Measurements from ENCODE around the gene RPUSD4.

RPUSD4 gene

DNA sequence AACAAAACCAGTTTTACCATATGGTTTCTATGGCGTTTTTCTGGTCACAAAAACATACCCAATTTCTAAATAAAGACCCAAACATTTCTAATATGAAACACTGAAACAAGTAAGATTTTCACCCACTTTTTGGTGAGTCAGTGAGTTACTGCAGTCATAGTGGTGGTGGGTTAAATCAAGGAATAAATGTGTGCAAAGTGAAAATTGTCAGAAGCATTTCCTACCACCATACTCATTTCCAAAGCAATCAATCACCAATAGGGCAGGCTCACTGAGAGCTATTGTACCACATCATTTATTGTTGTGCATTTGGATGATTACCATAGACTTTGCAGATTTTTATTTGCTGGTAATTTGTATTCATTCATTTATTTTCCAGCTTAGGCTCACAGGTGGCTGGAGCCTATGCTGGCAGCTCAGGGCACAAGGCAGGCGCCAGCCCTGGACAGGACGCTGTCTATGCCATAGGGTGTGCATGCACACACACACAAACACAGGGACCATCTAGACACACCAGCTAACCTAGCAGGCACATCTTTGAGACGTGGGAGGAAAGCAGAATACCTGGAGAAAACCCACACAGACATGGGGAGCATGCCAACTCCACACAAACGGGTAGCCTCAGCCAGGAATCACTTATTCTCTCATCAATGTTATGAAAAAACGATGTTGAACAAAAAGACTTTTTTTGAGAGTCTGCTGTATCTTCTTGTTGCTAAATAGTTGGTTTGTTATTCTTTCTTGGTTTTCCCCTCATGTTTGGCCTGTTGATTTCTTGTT lies 5.3 kb upstream of the RPUSD4 start:
- Histone ChIP-seq H3K36me3 (ENCODE audit: control insufficient read depth, low read length) (no peaks in the 10 kb centered on the region), H3K4me3 (ENCODE audit: low read length) (no peak overlapping the region), H4K20me1 (ENCODE audit: control insufficient read depth, insufficient read depth, low read depth, low read length) (0 out of 2 replicates have a peak, but pooled peaks cover 3% of the 10 kb centered on the region), H3K27ac (ENCODE audit: low read depth, low read length) (no peak overlapping the region), H3K4me2 (ENCODE audit: low read length) (no peak overlapping the region), H3F3A (ENCODE audit: control insufficient read depth, insufficient read depth) (no peaks in the 10 kb centered on the region), H3K4me1 (ENCODE audit: control insufficient read depth, low read length) (peaks cover 22% of the 10 kb centered on the region), H3K9me2 (replicated peaks; ENCODE audit: control insufficient read depth, low read length) (no peaks in the 10 kb centered on the region), H3K9me3 (ENCODE audit: control insufficient read depth, insufficient read depth, low read length) (no peaks in the 10 kb centered on the region), H3K27me3 (ENCODE audit: control insufficient read depth, low read length) (no peaks in the 10 kb centered on the region), H3K79me2 (ENCODE audit: control insufficient read depth, low read length) (peaks cover 80% of the 10 kb centered on the region)
- TF ChIP-seq EZH2phosphoT487 (IDR thresholded peaks at IDR 0.05; ENCODE audit: borderline replicate concordance, low read length) (no peak), CTCF (IDR thresholded peaks at IDR 0.05; ENCODE audit: low read depth, low read length, poor library complexity, severe bottlenecking) (no peak)

DNA sequence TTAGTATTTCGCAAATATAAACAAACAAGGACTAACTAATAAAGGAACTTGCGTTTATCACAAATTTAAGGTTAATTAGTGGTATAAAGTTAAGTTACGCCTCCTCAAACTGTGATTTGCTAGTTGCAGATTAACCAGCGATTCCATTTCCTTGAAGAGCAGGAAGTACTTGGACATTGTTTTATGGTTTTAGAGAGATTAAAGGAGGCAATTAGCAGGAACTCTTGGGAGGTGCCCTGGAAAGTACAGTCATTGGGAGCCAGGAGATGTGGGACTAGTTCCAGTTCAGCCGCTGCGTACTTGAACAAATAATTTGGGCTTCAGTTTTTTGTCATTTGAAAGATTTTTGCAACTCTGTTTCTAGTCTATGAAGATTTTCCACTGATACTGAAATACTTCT lies 3.4 kb upstream of the RPUSD4 start:
- Histone ChIP-seq H3K4me1 (ENCODE audit: control insufficient read depth, low read length) (peaks cover 28% of the 10 kb centered on the region), H3F3A (ENCODE audit: control insufficient read depth, insufficient read depth) (no peaks in the 10 kb centered on the region), H3K79me2 (ENCODE audit: control insufficient read depth, low read length) (peaks cover 82% of the 10 kb centered on the region), H3K4me2 (ENCODE audit: low read length) (no peak overlapping the region), H3K9me3 (ENCODE audit: control insufficient read depth, insufficient read depth, low read length) (no peaks in the 10 kb centered on the region), H3K27ac (ENCODE audit: low read depth, low read length) (no peak overlapping the region), H3K9me2 (replicated peaks; ENCODE audit: control insufficient read depth, low read length) (no peaks in the 10 kb centered on the region), H4K20me1 (ENCODE audit: control insufficient read depth, insufficient read depth, low read depth, low read length) (0 out of 2 replicates have a peak, but pooled peaks cover 3% of the 10 kb centered on the region), H3K36me3 (ENCODE audit: control insufficient read depth, low read length) (peaks cover 6% of the 10 kb centered on the region; the same call in 1 of the 2 replicates), H3K27me3 (ENCODE audit: control insufficient read depth, low read length) (no peaks in the 10 kb centered on the region), H3K4me3 (ENCODE audit: low read length) (no peak overlapping the region)
- TF ChIP-seq CTCF (IDR thresholded peaks at IDR 0.05; ENCODE audit: low read depth, low read length, poor library complexity, severe bottlenecking) (no peak), EZH2phosphoT487 (IDR thresholded peaks at IDR 0.05; ENCODE audit: borderline replicate concordance, low read length) (no peak)

DNA sequence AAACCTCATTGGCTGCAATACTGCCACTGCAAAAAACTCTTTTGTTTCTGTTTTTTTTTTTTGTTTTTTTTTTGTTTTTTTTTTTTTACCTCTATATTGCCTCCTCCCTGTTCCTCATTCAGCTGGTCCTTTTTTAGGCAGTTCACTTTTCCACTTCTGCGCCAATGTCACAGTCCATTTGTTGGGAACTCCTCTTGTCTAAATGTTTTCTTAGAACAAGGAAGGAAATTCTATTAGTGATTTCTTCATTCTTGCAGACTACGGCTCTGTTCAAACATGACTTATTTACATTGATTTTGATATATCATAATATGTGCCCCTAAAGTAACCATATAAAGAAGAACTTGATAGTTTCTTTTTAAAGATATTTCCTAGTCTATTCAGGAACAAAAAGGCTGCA lies 3.0 kb upstream of the RPUSD4 start:
- H3K9me3 ChIP-seq (ENCODE audit: control insufficient read depth, insufficient read depth, low read length) = no peaks in the 10 kb centered on the region
- H3K27ac ChIP-seq (ENCODE audit: low read depth, low read length) = no peak overlapping the region
- H3K36me3 ChIP-seq (ENCODE audit: control insufficient read depth, low read length) = peaks cover 10% of the 10 kb centered on the region
- TF ChIP-seq CTCF (IDR thresholded peaks at IDR 0.05; ENCODE audit: low read depth, low read length, poor library complexity, severe bottlenecking) = no peak
- TF ChIP-seq EZH2phosphoT487 (IDR thresholded peaks at IDR 0.05; ENCODE audit: borderline replicate concordance, low read length) = no peak
- H3K79me2 ChIP-seq (ENCODE audit: control insufficient read depth, low read length) = peaks cover 83% of the 10 kb centered on the region
- H4K20me1 ChIP-seq (ENCODE audit: control insufficient read depth, insufficient read depth, low read depth, low read length) = 0 out of 2 replicates have a peak, but pooled peaks cover 3% of the 10 kb centered on the region
- H3K4me2 ChIP-seq (ENCODE audit: low read length) = no peak overlapping the region
- no peaks in the 10 kb centered on the region for H3K27me3 ChIP-seq (ENCODE audit: control insufficient read depth, low read length)
- H3K4me3 ChIP-seq (ENCODE audit: low read length) = no peak overlapping the region
- no peaks in the 10 kb centered on the region for H3F3A ChIP-seq (ENCODE audit: control insufficient read depth, insufficient read depth)
- H3K9me2 ChIP-seq (replicated peaks; ENCODE audit: control insufficient read depth, low read length) = no peaks in the 10 kb centered on the region
- peaks cover 28% of the 10 kb centered on the region for H3K4me1 ChIP-seq (ENCODE audit: control insufficient read depth, low read length)

Measured in DOHH2 (cell line).